ACHN (cell line): Measurements from ENCODE around the gene PANK4.

Experiments used
- DNase-seq: peaks from one replicate; pipeline ENCODE4 v3.0.0-alpha.2; 2015
- in situ Hi-C: cut with HindIII; loops from 2 replicates; pipeline ENCODE4 v1.10.0; 2017; ENCODE audit warnings: low sequenced_read_pairs, low pct_ligation_motif_present, low pct_unique_long_range_greater_than_20kb

The PANK4 gene

DNA sequence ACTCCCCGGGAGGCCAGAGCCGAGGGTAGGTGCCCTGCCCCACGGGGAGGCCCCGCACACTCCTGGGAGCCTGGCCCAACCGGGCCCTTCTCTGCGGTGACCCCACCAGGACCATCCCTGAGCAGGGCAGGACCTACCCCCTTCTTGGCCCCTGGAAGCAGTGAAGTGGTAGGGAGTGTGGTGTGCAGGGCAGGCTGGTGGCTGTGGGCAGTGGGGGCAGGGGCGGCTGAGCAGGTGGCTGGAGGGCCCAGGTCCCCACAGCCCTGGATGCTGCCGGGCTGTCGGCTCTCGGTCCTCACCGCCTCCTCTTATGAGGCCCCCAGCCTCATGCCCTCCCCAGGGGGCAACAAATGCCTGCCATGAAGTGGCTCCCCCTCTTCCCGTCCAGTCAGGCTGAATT lies 30.9 kb downstream of the PANK4 start:
- in situ Hi-C loops: no loop called here
- no peak for DNase-seq

DNA sequence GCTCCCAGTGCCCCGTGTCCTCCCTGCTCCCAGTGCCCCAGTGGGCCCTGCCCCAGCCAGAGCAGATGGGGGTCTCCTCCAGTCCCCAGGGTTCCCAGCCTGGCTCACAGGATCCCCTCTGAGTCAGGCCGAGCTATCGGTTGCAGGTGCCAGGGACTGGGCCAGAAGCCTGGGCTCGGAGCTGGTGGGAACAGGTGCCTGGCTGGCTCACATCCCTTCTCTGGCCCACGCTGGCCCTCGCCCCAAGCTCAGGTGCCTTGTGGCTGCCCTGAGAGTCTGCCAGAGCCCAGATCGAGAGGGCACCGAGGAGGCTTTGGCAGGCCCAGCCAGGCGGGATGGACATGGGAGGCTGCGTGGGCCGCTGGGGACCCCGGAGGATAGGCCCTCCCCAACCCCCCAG lies 31.4 kb downstream of the PANK4 start:
- DNase-seq: no peak
- in situ Hi-C loops: no loop called here

DNA sequence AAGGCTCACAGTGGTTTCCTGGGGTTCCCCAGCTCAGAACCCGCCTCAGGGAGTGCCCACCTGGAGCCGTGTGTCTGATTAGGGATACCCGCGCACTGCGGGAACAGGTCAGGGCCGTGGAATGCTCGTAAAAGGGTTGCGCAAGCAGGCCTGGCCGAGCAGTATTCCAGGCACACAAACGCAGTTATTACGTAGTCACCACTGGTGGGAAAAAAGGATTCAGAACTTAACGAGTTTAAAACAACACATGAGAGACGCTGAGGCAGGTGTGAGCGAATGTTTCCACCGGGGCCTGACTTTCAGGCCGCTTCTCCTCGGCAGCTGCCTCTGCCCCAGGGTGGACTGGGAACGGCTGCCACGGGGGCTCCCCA lies 32.1 kb downstream of the PANK4 start:
- DNase-seq: peak; percentile 57
- in situ Hi-C loops: no loop called here

DNA sequence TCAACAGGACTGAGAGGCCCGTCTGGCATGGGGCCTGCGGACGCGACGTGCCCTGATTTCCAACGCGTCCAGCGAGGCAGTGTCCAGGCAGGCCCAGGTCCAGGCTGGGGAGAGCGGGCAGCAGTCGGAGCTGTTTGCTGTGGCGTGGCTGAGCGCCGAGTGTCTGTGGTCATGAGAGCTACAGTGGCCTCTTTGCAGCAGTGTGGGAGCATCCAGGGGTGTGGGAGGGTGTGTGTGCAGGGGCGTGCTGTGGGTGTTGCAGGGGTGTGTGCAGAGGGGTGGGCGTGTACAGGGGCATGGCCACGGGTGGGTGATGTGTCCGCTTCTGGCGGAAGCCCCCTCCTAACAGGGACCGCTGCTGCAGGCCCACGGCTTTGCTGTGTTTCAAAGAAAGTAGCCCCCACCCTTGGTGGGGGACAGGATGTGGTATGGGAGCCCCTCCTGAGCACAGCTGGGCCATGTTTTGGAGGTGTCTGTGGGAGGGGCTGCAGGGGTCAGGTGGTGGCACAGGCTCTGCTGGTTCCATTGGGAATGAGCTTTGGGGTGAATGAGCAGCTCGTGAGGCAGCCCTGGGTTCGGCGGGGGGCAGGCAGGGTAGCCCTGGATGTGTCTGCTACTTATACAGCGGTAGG lies 32.6 kb downstream of the PANK4 start:
- DNase-seq: no peak
- in situ Hi-C loops: no loop called here

DNA sequence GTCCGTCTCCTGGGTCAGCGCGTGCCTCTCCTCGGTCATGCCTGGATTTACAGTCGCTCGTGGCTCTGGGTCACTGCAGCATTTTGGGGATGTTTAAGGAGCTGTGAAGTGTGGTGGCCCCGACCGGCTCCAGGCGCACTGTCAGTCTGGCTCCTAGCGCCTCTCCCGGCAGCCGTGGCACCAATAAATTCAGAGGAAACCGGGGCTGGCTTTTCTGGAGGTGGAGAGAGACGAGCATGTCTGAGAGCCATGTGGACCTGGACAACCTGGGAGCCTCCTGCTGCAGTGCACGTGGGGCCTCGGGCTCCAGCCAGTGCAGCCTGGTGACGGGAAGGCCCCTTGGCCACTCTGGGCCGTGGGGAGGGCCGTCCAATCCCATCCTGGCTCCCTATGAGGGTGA lies 33.2 kb downstream of the PANK4 start:
- in situ Hi-C loops: no loop called here
- DNase-seq: no peak

DNA sequence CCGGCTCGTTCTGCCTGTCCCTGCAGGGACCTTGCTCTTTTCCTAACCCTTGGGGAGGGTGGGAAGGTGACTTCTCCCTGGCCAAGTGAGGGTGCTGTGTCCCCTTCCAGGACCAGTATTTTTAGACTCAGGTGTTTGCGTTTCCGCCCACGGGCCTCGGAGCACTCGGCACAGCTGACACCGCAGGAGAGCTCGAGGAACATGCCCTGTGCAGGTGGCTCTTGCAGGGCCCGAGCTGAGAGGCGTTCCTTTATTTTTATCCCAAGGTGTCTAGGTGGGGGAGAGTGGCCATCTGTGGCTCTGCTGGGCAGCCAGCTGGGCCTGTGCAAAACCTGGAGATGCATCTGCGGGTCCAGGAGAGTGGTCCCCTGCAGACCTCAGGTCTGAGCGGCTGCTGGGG lies 34.3 kb downstream of the PANK4 start:
- in situ Hi-C loops: no loop called here
- DNase-seq: no peak

DNA sequence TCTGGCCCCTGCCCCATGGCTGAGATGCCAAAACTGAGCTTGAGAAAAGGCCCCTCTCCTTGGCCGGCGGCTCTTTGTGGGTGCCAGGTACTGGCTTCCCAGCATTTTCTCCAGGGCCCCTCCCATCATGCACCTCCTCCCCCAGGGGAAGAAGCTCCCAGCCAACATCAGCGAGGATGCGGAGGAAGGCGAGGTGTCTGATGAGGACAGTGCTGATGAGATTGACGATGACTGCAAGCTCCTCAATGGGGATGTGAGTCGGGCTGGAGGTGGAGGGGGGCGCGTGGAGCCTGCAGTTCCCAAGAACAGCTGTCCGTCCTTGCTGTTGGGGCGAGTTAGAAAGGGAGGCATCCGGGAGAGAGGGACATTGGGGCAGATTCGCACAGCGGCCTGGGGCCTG lies 36.8 kb downstream of the PANK4 start:
- DNase-seq: no peak
- in situ Hi-C loops: no loop called here

DNA sequence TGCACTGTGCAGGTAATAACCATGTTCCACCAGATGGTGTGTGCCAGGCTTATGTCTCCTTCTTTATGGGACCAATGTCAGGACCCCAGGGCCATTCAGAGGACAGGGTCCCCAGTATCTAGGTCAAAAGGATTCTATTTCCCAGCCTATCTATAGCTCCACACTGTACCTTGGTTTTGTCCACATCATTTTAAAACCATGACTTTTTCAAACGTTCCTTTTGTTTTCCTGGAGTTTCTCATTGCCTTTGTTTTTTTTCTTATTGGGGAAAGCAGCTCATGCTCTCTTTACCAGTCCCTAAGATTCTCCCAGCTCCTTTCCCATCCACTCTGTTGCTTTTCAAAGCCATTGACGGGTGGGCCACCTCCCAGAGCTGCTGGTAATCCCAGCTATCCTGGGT lies 37.7 kb downstream of the PANK4 start:
- in situ Hi-C loops: no loop called here
- no peak for DNase-seq

DNA sequence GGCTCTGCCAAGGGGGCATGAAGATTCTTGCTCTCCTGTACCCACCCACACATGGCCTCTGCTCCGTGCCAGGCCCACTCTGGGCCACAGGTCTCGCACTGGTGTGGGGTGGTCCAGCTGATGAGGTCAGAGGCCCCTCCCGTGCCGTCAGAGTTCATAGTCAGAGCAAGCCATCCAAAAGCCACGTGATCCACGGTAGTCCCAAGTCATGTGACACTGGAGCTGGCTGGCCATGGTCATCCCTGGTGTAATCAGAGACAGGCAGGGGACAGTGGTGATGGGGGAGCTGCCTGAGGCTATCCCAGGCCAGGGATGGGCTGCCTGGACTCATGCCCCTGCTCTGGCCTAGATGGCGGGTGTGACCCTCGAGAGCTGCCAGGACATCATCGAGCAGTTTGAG lies 39.8 kb downstream of the PANK4 start:
- no peak for DNase-seq
- in situ Hi-C loops: no loop called here

DNA sequence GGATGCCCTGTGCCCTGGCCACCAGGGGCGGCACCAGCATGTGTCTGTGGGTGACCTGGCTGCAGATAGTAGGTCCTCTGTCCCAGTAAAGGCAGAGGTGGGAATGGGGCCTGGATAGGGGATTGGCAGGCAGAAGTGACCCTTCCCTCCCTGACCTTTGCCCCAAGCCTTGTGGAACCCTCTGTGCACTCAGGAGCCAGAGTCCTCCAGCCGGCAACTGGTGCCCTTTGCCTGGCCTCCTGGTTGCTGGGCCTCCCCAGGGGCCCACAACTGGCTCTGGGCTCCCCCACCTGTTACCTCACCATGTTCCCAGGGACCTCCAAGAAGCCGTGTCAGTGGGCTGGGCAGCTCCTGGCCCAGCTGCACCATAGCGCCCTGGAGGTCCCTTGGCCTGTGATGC lies 40.4 kb downstream of the PANK4 start:
- in situ Hi-C loops: no loop called here

DNA sequence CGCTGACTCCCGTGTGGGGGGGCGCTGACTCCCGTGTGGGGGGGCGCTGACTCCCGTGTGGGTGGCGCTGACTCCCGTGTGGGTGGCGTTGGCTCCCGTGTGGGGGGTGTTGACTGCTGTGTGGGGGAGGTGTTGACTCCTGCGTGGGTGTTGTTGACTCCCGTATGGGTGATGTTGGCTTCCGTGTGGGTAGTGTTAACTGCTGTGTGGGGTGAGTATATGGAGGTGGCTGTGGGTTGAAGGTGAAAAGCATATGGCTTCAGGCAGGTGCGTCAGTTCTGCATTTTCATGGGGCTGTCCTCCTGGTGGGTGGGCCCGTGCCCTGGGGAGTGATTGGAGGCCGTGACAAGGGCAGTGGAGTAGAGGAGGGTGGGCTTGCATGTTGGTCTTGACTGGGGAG lies 42.4 kb downstream of the PANK4 start:
- no peak for DNase-seq
- in situ Hi-C loops: no loop called here

More for the DNA sequence above, 40.4 kb downstream of the PANK4 start:
- no peak for DNase-seq

DNA sequence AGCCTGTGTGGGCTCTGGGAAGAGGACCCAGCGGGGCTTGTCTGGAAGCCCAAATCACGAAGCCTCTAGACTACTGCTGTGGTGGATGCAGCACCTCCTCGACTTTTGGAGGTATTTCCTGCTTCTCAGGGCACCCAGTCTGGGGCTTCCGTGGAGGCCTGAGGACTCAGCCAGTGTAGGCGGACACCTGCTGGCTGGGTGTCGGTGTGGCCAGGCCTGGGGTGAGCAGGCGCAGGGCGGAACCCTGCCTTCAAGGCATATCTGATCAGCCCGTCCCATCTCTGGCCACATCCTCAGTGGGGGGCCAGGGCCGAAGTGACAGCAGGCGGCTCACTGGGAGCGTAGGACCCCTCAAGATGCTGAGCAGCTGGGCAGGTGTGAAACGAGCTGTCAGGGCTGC lies 43.4 kb downstream of the PANK4 start:
- DNase-seq: no peak
- in situ Hi-C loops: no loop called here

DNA sequence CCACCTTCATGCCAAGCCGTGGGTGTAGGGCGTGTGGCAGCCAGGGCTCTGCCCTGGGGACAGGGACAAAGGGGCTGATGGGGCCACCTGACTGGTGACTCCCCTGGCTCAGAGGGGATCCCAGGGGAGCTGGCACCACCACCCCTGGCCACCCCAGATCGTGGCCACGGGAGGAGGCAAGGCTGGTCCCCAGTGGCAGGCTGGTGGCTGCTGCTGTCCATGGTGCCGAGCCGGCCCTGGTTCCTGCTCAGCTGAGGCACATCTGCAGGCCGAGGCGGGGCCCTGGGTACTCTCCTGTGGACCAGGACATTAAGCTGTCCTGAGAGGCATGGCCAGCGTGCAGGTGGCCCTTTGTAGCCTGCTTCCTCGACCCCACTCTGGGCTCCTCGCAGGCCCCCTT lies 43.8 kb downstream of the PANK4 start:
- DNase-seq: no peak
- in situ Hi-C loops: no loop called here

DNA sequence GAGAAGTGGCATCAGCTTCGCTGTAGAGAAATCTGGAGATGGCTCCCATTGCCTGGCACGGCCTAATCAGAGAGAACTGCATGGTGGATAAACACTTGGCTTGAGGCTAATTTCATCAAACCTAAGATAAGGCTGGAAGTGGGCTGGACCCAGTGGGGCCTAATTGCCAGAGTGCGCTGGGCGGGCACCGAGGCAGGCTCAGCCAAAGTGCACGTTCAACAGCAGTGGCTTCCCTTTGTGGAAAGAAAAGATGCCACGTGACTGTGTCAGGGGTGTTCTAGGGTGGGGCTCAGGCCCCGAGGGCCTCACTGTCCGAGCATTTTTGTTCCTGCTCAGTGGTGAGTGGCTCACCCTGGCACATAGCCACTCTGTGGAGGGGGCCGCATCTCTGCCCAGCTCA lies 44.5 kb downstream of the PANK4 start:
- in situ Hi-C loops: no loop called here
- no peak for DNase-seq

DNA sequence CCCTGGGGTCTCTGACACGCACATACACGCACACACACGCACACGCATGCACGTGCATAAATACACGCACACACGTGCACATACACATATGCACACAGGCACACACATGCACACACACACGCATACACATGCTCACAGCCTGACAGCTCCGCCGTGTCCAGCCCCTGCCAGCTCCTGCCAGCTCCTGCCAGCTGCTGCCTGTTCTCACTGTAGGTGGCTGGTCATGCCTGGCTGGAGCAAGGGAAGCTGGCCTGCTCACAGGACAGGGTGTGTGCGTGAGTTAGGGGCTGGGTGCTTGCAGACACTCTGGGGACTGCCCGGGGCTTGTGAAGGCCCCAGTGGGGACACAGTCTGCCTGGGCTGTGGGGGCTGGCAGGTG lies 45.4 kb downstream of the PANK4 start:
- in situ Hi-C loops: no loop called here
- no peak for DNase-seq

DNA sequence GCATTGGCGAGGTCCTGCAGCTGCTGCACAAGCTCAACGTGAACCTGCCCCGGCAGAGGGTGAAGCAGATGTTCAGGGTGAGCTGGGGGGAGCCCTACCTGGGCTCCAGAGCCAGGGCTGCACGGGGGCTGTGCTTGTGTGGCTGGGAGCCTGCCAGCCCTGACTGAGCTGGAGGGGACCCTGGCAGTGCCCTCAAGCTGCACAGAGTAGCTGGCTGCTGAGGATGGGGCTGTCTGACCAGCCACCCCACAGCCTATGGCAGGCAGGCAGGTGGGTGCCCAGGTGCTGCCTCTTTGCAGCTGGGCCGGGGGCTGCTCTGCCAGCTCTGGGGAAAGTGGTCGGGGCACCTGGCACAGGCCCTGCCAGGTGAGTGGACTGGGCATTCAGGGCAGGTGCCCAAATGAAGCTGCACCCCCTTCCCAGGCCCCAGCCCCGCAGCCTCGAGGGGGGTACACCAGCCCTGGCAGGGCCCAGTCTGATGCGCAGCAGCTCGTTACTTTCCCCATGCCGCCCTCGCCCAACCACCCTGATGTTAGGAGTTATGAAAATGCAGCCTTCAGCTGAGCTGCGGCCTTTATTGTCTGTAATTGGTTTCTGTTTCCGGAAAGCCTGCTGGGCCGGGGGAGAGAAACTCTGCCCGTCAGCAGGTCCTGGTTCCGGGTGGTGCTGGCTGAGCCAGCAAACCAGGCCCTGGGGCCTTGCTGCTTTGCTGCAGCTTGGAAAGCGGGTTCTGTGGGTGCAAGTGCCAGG lies 46.0 kb downstream of the PANK4 start:
- no peak for DNase-seq
- in situ Hi-C loops: no loop called here

DNA sequence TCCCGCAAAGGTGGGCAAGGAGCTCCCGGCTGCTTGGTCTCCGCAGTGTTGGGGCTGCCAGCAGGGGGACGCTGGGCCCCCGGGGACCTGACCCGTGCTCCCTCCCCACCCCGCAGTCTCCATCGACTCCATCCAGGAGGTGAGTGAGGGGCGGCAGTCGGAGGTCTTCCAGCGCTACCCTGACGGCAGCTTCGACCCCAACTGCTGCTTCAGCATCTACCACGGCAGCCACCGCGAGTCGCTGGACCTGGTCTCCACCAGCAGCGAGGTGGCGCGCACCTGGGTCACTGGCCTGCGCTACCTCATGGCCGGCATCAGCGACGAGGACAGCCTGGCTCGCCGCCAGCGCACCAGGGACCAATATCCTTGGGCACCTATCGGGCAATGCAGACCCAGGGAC lies 46.8 kb downstream of the PANK4 start:
- in situ Hi-C loops: no loop called here

DNA sequence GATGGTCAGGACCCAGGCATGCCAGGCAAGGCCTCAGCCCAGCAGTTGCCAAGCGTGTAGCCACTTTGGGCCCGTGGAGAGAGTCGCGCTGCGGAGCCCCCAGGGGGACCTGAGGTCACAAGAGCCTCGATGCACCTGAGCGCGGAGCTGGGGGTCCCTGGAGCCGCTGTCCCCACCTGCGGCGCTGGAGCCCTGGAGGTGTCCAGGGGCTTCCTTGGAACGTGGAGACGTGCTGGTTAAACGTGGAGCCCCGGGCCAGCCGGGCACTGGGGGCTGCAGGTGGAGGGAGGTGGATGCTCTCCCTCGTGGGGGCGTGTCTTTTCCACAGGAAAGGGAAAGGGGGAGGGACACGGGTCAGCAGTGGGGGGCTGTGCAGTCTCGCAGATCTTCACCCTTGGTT lies 47.2 kb downstream of the PANK4 start:
- DNase-seq: no peak
- in situ Hi-C loops: no loop called here

More for the DNA sequence above, 46.8 kb downstream of the PANK4 start:
- no peak for DNase-seq

DNA sequence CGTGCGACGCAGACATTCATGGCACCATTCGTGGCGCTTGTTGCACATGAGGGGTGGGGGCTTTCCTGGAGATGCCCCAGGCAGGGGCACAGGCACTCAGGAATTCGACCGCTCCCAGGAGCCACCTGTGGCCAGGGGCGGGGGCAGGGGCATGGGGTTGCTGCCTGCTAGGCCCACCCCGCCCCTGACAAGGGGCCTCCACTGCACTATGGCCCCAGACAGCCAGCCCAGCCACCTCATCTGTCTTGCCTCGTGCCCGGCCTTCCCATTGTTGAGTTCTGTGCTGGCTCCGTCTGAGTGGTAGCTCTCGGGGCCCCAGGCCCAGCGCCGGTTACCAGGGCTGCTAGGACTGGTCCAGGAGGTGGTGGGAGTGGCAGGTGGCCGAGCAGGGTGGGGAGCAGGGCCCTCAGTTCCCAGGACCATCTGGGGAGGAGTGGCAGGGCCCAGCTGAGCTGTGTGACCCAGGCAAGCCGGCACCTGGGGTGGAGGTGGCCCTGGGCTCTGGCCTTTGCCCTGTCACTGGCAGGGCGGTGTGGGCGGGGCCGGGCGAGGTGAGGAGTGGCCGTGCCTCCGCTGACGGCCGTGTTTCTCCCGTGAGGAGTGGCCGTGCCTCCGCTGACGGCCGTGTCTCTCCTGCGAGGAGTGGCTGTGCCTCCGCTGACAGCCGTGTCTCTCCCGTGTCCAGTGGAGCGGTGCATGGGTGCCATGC lies 48.5 kb downstream of the PANK4 start:
- no peak for DNase-seq
- in situ Hi-C loops: no loop called here

DNA sequence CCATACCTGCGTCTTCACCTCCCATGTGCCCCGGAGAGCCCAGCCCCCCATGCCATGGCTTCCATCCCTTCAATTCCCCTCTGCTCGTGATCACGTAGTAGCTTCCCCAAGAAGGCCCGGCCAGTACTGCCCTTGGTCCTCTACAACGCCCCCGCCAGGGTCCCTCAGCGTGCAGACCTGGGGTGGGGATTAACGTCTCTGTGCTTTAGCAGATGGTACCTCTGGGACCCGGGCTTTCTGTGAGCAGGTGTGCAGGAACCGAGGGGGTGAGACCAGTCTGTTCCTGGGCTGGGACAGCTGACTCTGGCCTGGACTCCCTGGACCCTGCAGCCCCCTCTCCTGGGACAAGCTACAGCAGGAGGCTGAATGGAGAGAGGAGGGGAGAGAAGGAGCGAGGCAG lies 49.1 kb downstream of the PANK4 start:
- in situ Hi-C loops: no loop called here
- no peak for DNase-seq
